H1 (cell line): ENCODE results near the gene NR2F2.

Experiments
- CHD2 ChIP-seq: IDR thresholded peaks from 2 replicates; pipeline ENCODE4 v1.6.1; 2012; ENCODE audit warnings: low read length, improper control_type of control experiment
- POLR2A ChIP-seq, 2 experiments: IDR thresholded peaks; 1 replicate in 1 of 2; 2 replicates in 1 of 2; pipeline ENCODE4 v1.6.1; 2011; ENCODE audit warnings: low read depth in 2 of 2, low read length in 2 of 2, mild to moderate bottlenecking in 2 of 2; ENCODE audit errors: control extremely low read depth in 1 of 2
- SP4 ChIP-seq: IDR thresholded peaks from 2 replicates; pipeline ENCODE4 v1.6.1; 2012; ENCODE audit warnings: low read length, inconsistent platforms

GRCh38 chr15:96360581-96361308 lies 30.2 kb downstream of the NR2F2 start:
- no peak for TF ChIP-seq POLR2A (IDR thresholded peaks at IDR 0.05; ENCODE audit: control extremely low read depth in 1 of 2, low read depth in 2 of 2, low read length in 2 of 2)
- TF ChIP-seq SP4, result no peak
- TF ChIP-seq CHD2, result no peak
